Neutrophil (primary cell): ENCODE measurements around the gene CCDC121.
"Not testable (repeated sequence)": the region's sequence is repeated elsewhere in the genome, so short reads cannot be mapped to it uniquely, and the experiment has no call there.

Source experiments
- H3K27ac ChIP-seq: fragments of 200-600 bp; sonication (generic); 2 replicates; pipeline ENCODE4 v1.5.1; 2016; ENCODE audit warnings: mild to moderate bottlenecking, moderate library complexity
- H3K27me3 ChIP-seq: fragments of 200-600 bp; sonication (generic); 2 replicates; pipeline ENCODE4 v1.6.0; 2016; ENCODE audit warnings: mild to moderate bottlenecking
- H3K36me3 ChIP-seq: fragments of 200-600 bp; sonication (generic); 2 replicates; pipeline ENCODE4 v1.5.1; 2017
- H3K4me1 ChIP-seq, 2 experiments: fragments of 200-600 bp in 1 of 2; sonication (generic) in 1 of 2; 1 replicate in 1 of 2; 2 replicates in 1 of 2; pipeline versions ENCODE4 v1.5.1 to v1.6.1; 2013 to 2016; ENCODE audit warnings: low read depth in 1 of 2, low read length in 1 of 2, mild to moderate bottlenecking in 1 of 2, moderate library complexity in 1 of 2; ENCODE audit not compliant: control insufficient read depth in 1 of 2, insufficient read depth in 1 of 2
- H3K4me3 ChIP-seq, 2 experiments: fragments of 200-600 bp in 1 of 2; sonication (generic) in 1 of 2; 1 replicate in 1 of 2; 2 replicates in 1 of 2; pipeline ENCODE4 v1.5.1; 2013 to 2016; ENCODE audit warnings: low read depth in 1 of 2, low read length in 1 of 2, mild to moderate bottlenecking in 1 of 2, moderate library complexity in 1 of 2
- H3K9me3 ChIP-seq: fragments of 200-600 bp; sonication (generic); 2 replicates; pipeline ENCODE4 v1.5.1; 2016
- TF ChIP-seq, protein P1 (sequence below): fragments of 200-600 bp; sonication (generic); IDR thresholded peaks from 2 replicates; pipeline ENCODE4 v1.5.1; 2016; ENCODE audit warnings: antibody characterized with exemption

The CCDC121 gene

DNA sequence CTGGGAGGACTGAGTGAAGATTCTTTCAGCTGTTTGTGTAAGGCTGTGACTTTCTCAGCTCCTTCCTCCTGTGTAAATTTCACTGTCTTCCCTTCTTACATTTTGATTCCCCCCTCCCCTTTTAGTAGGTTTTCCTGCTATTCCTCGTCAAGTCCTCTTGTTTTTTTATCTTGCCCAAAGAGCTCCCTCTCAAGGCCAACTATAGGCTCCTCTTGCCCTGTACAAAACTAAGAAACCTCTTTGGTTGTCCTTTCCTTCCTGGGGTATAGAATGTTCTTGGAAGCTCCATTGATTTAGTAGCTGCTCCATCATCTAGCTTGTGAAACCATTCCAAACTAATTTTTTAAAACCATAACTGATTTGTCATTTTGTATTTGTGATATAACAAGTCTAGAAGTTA, 7.3 kb downstream of the CCDC121 start:
- Histone ChIP-seq H3K9me3 (no peaks in the 10 kb centered on the region), H3K27me3 (no peaks in the 10 kb centered on the region), H3K36me3 (peaks cover 80% of the 10 kb centered on the region), H3K4me3 (no peak overlapping the region), H3K4me1 (peaks cover 3 to 4% of the 10 kb centered on the region in 2 experiments), H3K27ac (no peak overlapping the region)
- TF ChIP-seq, protein P1, sequence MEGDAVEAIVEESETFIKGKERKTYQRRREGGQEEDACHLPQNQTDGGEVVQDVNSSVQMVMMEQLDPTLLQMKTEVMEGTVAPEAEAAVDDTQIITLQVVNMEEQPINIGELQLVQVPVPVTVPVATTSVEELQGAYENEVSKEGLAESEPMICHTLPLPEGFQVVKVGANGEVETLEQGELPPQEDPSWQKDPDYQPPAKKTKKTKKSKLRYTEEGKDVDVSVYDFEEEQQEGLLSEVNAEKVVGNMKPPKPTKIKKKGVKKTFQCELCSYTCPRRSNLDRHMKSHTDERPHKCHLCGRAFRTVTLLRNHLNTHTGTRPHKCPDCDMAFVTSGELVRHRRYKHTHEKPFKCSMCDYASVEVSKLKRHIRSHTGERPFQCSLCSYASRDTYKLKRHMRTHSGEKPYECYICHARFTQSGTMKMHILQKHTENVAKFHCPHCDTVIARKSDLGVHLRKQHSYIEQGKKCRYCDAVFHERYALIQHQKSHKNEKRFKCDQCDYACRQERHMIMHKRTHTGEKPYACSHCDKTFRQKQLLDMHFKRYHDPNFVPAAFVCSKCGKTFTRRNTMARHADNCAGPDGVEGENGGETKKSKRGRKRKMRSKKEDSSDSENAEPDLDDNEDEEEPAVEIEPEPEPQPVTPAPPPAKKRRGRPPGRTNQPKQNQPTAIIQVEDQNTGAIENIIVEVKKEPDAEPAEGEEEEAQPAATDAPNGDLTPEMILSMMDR, result no peak

DNA sequence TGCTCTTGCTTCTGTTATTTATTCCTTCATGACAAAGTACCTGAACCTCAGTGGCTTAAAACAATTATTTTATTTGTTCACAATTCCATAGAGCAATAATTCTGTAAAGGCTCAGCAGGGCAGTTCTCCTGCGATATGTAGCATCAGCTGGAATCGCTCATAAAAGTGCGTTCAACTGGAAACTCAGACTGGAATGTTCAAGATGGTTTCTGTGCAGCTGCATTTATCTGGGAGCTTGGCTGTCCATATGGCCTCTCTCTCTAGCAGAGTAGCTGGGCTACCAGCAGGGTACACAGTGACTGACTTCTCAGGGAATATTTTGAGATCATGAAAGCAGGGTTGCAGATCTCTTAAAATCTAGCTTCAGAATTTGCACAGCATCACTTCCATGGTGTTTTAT, 13.5 kb downstream of the CCDC121 start:
- no peaks in the 10 kb centered on the region for H3K9me3 ChIP-seq
- TF ChIP-seq, protein P1, result no peak
- H3K4me3 ChIP-seq, result no peak overlapping the region
- no peaks in the 10 kb centered on the region for H3K27me3 ChIP-seq
- no peak overlapping the region for H3K27ac ChIP-seq
- H3K36me3 ChIP-seq, result peaks cover 54% of the 10 kb centered on the region
- no peaks in the 10 kb centered on the region for H3K4me1 ChIP-seq

DNA sequence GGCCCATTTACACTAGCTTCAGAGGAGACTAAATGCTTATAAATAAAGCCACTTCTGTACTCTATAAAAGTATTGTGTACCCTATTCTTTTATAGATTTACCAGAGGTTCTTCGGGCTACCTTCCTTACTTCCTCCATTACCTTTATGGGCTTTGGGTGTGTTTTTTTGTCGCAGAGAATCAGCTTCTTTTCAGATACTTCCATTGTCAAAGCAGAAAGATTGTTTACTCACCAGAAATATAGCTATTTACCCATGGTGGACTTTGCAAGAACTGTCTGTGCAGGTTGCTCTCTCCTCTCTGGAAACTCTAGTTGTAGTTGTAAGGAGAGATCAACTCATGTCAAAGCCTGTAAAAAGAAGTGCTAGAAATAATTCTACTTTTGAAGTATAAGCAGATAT, 14.8 kb downstream of the CCDC121 start:
- no peaks in the 10 kb centered on the region for H3K9me3 ChIP-seq
- H3K27ac ChIP-seq, result no peak overlapping the region
- H3K36me3 ChIP-seq, result peaks cover 48% of the 10 kb centered on the region
- no peaks in the 10 kb centered on the region for H3K27me3 ChIP-seq
- TF ChIP-seq, protein P1, result no peak
- no peak overlapping the region for H3K4me3 ChIP-seq
- no peaks in the 10 kb centered on the region for H3K4me1 ChIP-seq

DNA sequence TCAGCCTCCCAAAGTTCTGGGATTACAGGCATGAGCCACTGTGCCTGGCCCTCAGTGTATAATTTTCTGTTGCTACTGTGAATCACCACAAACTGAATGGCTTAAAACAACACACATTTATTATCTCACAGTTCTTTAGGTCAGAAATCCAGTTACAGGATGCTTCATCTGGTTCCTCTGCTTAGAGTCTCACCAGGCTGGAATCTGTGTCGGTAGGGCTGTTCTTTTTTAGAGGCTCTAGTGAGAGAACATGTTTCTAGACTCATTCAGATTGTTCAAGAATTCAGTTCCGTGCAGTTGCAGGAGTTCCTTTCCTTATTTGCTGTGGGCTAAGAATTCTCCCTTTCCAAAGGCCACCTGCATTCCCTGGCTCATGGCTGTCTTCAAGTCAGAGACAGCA, 22.2 kb downstream of the CCDC121 start:
- TF ChIP-seq, protein P1, result no peak
- H3K27ac ChIP-seq, result no peak overlapping the region
- peaks cover 76% of the 10 kb centered on the region for H3K36me3 ChIP-seq
- no peaks in the 10 kb centered on the region for H3K27me3 ChIP-seq
- no peak overlapping the region for H3K4me3 ChIP-seq
- no peaks in the 10 kb centered on the region for H3K9me3 ChIP-seq
- H3K4me1 ChIP-seq, result no peaks in the 10 kb centered on the region

DNA sequence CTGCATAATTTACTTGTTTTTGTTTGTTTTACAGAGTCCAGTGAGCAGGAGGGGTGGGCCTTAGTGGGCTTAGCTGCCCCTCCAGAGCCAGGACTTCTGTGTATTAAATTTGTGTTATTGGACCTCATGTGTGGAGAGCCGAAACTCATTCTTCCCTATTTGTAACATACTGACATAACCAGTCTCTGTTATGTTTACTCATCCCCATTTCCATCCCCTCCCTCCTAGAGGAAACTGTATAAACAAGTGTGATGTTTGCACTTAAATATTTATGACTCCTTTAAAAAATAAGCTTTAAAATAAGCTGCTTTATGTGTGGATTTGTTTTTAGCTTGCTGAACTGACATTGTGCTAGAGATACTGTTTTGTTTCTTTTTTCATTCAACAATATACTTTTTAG, 32.2 kb downstream of the CCDC121 start:
- Histone ChIP-seq H3K27ac (no peak overlapping the region), H3K4me3 (no peak overlapping the region), H3K4me1 (peaks cover 0 to 4% of the 10 kb centered on the region in 2 experiments), H3K36me3 (peaks cover 28% of the 10 kb centered on the region), H3K9me3 (peaks cover 11% of the 10 kb centered on the region), H3K27me3 (no peaks in the 10 kb centered on the region)
- TF ChIP-seq, protein P1, result no peak

DNA sequence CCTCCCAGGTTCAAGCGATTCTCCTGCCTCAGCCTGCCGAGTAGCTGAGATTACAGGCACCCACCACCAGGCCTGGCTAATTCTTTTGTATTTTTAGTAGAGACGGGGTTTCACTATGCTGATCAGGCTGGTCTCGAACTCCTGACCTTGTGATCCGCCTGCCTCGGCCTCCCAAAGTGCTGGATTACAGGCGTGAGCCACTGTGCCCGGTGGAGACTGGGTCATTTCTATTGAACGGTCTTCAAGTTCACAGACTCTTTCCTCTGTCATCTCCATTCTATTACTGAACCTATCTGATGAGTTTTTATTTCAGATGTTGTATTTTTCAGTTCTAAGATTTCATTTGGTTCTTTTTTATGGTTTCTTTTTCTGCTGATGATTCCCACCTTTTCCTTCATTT, 33.4 kb downstream of the CCDC121 start:
- not testable (repeated sequence) for H3K4me1 ChIP-seq, H3K4me3 ChIP-seq, H3K27ac ChIP-seq, H3K27me3 ChIP-seq
- H3K36me3 ChIP-seq, result peaks cover 16% of the 10 kb centered on the region
- peaks cover 11% of the 10 kb centered on the region for H3K9me3 ChIP-seq

DNA sequence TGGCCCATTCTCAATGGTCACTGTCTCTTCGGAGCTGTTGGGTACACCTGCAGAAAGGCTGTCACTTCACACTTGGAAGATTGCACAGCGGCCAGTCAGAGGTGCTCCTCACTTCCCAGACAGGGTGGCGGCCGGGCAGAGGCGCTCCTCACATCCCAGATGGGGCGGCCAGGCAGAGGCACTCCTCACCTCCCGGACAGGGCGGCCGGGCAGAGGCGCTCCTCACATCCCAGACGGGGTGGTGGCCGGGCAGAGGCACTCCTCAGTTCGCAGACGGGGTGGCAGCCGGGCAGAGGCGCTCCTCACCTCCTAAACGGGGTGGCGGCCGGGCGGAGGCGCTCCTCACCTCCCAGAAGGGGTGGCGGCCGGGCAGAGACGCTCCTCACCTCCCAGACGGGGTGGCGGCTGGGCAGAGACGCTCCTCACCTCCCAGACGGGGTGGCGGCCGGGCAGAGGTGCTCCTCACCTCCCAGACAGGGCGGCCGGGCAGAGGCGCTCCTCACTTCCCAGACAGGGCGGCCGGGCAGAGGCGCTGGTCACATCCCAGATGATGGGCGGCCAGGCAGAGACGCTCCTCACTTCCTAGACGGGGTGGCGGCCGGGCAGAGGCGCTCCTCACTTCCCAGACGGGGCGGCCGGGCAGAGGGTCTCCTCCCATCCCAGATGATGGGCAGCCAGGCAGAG, 34.6 kb downstream of the CCDC121 start:
- not testable (repeated sequence) for H3K36me3 ChIP-seq, H3K27ac ChIP-seq, H3K27me3 ChIP-seq, H3K4me1 ChIP-seq, H3K4me3 ChIP-seq
- H3K9me3 ChIP-seq, result peaks cover 11% of the 10 kb centered on the region
